GM19099 (cell line): ENCODE results near the gene ITGB1BP1.

ENCODE experiments used
- POLR2A ChIP-seq: IDR thresholded peaks from 3 replicates; pipeline ENCODE4 v1.6.1; 2011; ENCODE audit warnings: low read depth; ENCODE audit not compliant: insufficient read length; ENCODE audit errors: extremely low read depth

The ITGB1BP1 gene

DNA sequence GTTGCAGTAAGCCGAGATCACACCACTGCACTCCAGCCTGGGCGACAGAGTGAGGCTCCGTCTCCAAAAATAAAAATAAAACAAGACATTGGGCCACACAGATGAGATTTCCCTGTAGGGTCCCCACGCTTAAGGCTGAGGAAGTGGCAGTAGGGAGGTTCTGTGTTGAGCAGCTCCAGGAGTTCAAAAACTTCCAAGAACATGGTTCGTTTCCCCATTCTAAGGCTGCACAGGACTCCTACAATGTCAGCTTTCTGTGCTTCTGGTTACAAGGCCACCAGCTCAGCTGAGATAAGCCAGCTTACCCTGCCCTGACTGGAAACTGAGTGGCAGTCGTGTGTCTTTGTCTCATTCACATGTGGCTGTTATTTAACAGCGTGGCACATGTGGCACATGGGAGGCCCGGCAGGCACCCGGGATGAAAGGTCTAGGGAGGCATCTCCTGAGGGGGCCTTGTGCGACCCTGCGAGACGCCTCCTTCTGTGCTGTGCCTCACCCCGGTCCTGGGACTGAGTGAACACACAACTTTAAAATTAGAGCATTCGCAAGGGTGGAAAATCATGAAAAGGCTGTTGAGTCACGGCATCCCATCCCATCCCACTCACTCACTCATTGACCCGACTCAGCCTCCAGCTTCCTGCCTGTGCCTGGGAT, 7.7 kb downstream of the ITGB1BP1 start:
- TF ChIP-seq POLR2A, result no peak

DNA sequence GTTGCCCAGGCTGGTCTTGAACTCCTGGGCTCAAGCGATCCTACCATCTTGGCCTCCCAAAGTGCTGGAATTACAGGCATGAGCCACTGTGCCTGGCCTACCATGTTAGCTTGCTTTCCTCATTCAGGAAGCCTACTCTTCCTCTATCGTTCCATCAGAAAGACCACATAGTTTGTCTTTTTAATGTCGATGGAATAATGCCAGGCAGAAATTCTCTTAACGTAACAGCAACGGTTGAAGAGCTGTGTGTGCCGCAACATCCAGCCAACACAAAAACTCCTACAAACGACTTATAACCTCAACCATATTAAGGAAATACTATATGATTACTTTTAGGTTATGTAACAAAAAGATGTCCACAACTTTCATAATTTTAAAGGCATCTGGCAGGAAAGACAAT, 10.5 kb downstream of the ITGB1BP1 start:
- no peak for TF ChIP-seq POLR2A

DNA sequence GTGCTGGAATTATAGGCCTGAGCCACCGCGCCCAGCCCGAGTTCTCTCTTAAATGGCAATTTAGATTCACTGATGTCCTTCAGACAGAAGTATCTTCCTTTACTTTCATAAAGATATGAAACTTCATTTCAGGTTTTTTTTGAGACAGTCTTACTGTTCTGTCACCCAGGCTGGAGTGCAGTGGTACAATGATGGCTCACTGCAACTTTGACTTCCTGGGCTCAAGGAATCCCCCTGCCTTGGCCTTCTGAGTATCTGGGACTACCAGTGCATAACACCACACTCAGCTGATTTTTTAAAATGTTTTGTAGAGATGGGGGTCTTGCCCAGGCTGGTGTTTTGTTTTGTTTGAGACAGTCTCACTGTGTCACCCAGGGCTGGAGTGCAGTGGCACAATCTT, 13.2 kb downstream of the ITGB1BP1 start:
- no peak for TF ChIP-seq POLR2A

DNA sequence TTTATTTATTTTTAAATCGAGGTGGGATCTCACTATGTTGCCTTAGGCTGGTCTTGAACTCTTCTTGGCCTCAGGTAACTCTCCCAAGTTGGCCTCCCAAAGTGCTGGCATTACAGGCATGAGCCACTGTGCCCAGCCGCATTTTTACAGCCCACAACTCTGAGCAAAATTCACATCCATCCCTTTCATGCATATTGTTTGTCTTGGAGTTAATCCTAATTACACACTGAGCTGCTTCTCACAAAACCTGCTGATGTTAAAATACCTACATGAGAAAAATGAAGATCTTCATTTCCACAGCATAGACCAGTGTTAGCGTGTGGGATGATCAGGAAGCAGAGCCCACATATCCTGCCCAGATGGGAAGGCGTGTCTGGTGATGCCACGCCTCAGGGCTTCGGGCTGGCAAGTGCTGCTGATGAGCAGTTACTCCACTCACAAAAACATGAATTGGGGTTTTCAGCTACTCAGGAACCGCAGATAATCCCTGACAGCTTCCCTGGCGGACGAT, 14.6 kb downstream of the ITGB1BP1 start:
- TF ChIP-seq POLR2A, result no peak

DNA sequence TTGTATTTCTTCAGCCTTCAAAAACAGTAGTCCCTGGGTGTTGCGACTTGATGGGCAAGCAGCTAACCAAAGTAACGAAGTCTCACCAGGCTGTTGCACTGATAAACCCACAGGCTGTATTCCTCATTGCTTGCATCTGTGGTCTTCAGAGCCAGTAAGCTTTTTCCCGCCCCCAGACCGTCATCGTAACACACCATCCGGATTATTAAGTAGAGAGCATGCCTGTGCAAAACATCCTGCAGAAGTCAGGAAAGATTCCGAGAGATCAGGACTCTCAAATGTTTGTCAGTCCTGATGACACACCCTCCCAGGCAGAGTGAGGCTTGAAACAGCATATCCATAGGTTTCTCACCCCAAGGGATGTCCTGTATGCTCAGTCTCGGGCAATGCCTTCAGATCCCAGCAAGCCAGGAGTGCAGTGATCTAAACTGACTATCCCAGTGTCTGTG, 15.9 kb downstream of the ITGB1BP1 start:
- no peak for TF ChIP-seq POLR2A

DNA sequence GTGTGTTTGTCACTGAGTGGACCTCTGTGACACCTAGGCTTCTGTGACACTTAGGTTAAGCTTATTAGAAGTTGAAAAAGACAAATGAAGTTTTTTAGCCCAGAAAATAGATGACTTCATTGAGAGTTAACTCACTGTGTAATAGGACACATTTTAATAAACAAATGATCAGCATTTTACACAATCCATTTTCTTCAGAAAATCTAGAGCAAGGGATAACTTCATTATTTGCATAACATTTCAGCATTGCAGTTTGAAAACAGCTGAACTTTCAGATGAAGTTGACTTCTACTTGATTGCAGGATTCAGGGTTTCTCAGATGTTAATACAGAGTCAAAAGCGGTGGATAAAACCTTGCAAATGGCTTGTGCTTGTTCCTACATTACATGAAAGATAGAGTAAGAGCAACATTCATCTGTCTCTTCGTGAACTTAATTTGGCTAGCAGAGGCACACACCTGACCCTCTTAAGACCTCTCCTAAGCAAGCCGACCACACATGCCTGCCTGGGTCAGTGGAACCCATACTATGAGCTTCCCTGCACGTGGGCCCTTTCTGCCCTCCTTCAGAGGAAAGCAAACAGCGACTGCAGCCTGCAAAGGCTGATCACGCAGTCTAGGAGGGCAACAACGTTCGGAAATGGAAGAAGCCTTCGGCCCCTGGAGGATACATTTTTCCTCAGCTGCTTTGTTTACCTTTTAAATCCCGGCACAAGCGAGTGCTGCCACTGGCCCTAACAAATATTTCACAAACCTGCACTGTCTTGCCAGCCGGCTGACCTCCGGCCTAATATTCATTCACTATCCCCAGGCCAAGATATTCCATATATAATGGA, 16.6 kb downstream of the ITGB1BP1 start:
- TF ChIP-seq POLR2A, result no peak

DNA sequence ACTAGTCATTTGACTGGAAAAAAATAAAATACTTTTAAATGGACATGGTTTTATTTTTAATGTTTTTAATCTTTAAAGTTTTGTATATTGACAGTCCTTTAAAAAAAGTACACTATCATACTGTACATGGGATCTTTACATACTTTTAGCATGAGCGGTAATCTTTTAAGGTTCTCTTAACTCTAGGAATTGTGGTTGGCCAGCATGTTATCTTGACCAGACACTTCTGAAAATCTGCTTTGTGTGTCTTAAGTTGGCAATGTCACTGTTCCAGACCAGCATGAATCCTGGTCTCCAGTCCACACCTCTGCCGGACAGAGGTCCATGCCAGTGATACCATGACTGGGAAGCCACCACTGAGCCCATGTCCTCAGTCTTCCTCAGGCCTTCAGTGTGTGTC, 17.7 kb downstream of the ITGB1BP1 start:
- TF ChIP-seq POLR2A, result no peak

DNA sequence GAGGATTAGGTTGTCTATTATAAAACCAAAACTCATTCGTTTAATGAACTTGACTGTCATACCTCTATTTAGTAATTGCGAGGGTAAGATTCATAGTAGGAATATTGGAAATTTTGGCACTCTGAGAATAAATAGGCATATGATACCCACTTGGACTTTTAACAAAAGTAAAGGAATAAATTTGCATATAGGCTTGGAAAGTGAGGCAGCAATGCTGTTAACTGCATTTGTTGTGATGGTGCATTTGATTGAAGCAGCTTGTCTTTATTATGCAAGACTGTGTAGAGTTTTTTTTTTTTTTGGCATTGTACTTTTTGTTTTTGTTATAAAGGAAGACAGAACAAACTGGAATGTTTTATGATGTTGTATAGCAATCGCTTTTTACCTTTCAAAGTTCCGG, 18.9 kb downstream of the ITGB1BP1 start:
- TF ChIP-seq POLR2A, result no peak

DNA sequence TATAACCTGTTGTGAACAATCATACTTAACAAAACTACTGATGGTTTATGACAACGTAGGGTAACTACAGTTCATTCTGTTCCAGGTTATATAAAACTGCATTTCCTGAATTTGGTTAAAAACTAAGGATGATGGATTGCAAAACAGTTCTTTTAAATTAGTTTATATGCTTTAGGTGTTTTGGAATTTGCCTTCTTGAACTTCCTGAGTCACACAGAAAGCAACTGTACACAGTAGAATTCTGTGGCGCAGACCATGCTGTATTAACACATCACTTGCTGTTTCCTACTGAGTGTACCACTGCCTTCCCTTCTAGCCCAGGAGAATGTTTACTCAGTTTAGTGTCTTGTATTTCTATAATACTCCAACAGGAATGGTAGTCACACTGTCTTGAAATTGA, 19.4 kb downstream of the ITGB1BP1 start:
- no peak for TF ChIP-seq POLR2A

DNA sequence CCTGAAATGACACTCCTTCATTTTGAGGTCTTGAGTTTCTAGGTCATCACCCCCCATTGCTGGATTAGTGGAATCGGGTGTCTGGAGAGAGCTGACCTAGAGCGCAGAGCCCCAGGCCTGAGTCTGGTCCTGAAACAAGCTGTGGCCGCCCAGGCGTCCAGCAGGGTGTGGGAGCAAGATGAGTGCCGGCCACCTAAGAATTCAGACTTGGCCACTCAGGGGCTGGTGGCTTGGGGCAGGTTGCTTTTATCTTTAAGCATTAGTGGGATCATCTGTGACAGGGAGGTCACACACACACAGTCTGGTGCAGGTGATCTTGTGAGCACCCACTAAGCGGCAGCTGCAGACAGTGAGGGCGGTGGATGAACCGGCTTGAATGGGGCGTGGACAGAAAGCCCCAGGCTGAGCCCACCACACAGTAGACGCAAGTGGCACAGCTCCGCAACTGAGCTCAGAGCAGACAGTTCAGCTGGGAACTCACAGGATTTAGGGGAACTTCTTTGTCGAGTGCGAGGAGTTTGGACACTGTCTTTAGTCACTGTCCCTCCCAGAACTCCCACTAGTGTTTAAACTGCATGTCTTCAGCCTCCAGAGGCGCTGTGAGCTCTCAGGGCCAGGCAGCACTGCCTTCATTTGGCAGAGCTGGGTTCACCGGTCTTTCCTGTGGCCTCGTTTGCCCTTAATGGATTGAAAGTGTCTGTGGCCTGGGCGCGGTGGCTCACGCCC, 21.5 kb downstream of the ITGB1BP1 start:
- TF ChIP-seq POLR2A, result no peak

DNA sequence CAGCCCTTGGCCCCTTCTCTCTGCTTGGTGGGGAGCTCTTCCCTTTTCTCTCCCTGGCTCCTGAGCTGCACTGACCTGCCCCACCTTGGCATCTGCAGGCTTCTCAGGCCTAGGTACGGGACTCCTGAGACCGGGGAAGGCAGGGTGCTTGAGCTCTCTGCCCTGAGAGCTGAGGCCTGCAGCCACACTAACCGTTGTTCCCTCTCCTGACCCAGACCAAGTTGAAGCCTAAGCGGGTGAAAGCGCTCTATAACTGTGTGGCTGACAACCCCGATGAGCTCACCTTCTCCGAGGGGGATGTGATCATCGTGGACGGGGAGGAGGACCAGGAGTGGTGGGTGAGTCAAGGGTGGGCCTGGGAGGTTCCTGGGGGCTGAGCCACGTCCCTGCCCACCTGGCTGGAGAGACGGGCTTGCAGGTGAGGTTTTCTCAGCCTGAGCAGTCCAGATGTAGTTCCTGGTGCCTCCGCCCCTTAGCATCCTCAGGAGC, 22.2 kb downstream of the ITGB1BP1 start:
- no peak for TF ChIP-seq POLR2A

DNA sequence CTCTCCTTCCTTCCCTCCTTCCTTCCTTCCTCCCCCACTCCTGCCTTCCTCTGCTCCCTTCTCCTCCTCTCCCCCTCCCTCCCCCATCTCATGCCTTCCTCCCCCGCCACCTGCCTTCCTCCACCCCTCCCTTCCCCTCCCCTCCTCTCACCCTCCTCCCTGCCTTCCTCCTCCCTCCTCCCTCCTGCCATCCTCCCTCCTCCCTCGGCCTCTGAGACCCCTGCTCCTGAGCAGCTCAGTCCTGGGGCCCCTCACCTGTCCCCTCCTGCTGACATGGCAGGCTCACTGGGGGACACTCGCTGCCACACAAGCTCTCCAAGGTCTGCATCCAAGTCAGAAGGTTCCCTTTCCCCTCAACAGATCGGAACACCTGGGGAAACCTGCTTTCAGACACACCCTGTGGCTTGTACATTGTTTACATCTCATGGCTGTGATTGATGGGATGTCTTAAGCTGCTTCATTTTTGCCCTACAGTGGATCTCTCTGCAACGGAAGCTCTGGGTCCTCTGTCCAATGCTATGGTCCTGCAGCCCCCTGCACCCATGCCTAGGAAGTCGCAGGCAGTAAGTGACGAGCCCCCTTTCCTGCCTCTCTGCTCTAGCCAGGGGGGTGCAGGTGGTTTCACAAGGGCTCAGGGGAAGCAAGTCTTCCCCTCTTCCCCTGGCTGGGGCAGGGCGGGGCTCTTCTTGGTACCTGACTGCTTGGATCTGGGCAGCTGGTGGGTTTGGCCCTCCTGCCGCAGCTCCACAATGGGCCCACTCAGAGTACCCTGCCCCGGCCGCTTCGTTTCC, 22.9 kb downstream of the ITGB1BP1 start:
- no peak for TF ChIP-seq POLR2A

DNA sequence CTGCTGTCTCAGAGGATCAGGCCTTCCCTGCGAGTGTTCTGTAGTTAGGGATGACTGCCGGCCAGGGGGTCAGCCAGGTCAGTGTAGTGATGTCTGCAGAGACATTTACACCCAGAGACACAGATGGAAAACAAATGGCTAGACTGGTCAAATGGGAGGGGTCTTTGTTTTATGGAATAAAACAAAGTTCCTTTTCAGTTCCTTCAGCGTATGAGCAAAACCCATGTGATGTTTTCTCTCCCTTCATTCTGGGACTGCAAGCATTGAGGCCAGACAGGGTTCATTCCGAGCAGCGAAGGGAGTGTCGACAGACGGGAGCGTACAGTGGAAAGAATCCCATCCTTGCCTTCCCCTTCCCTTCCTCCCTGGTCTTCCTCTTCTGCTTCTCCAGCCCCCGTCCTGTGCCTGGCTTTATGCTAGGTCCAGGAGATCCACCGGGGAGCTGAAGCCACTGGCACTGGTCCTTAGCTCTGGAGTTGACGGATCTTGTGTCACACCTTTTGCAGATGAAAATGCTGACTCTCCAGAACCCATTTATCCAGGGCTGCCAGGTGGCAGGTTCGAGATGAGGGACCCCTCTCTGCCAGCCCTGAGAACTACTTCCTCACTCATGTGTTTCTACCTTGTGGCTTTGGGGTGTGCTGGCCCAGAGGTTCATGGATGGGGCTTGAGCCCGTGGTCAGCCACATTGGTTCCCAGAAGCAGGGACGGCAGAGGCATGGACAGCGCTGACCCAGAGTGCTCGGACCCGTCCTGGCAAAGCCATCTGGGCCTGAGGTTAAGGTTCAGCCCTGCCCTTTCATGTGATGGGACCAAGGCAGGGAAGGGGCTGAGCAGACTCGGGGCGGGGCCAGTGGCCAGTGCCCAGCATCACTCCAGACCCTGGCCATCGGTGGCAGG, 24.2 kb downstream of the ITGB1BP1 start:
- no peak for TF ChIP-seq POLR2A
